KMS-11 (cell line): ENCODE results near the gene LMOD1.

Source experiments
- H2AFZ ChIP-seq: fragments of 200-600 bp; sonication (generic); 2 replicates; pipeline ENCODE4 v1.6.1; 2016; ENCODE audit warnings: antibody characterized with exemption, mixed run types, low read depth
- H3K27ac ChIP-seq: fragments of 200-600 bp; sonication (generic); 2 replicates; pipeline ENCODE4 v1.6.1; 2016; ENCODE audit warnings: mild to moderate bottlenecking, mixed run types
- H3K27me3 ChIP-seq: fragments of 200-600 bp; sonication (generic); 2 replicates; pipeline ENCODE4 v1.6.1; 2017; ENCODE audit warnings: mild to moderate bottlenecking, low read depth, mixed run types, moderate library complexity; ENCODE audit not compliant: insufficient read depth
- H3K36me3 ChIP-seq: fragments of 200-600 bp; sonication (generic); 2 replicates; pipeline ENCODE4 v1.6.1; 2017; ENCODE audit warnings: mild to moderate bottlenecking, mixed run types; ENCODE audit not compliant: insufficient read depth
- H3K4me1 ChIP-seq: fragments of 200-600 bp; sonication (generic); 2 replicates; pipeline ENCODE4 v1.6.1; 2016; ENCODE audit warnings: mild to moderate bottlenecking, low read depth, mixed run types; ENCODE audit not compliant: poor library complexity, severe bottlenecking
- H3K4me2 ChIP-seq: fragments of 200-600 bp; sonication (generic); 2 replicates; pipeline ENCODE4 v1.7.0; 2016; ENCODE audit warnings: mild to moderate bottlenecking, mixed run types
- H3K4me3 ChIP-seq: fragments of 200-600 bp; sonication (generic); IDR thresholded peaks from 2 replicates; pipeline ENCODE4 v1.6.1; 2017; ENCODE audit warnings: low read depth, low read length, mixed read lengths; ENCODE audit not compliant: insufficient read depth
- H3K79me2 ChIP-seq: fragments of 200-600 bp; sonication (generic); 2 replicates; pipeline ENCODE4 v1.6.1; 2016; ENCODE audit warnings: low read depth, mixed run types; ENCODE audit not compliant: insufficient read depth
- H3K9ac ChIP-seq: fragments of 200-600 bp; sonication (generic); 2 replicates; pipeline ENCODE4 v1.6.1; 2016; ENCODE audit warnings: mild to moderate bottlenecking, mixed run types
- H4K20me1 ChIP-seq: fragments of 200-600 bp; sonication (generic); 2 replicates; pipeline ENCODE4 v1.6.1; 2016; ENCODE audit warnings: mild to moderate bottlenecking, mixed run types; ENCODE audit not compliant: insufficient read depth
- CTCF ChIP-seq: fragments of 200-600 bp; sonication (generic); conservative IDR thresholded peaks from 2 replicates; pipeline ENCODE4 v1.6.1; 2017; ENCODE audit warnings: low read depth, mild to moderate bottlenecking, antibody characterized with exemption, low read length, moderate library complexity, mixed read lengths

Gene LMOD1

GRCh38 chr1:201946224-201946908 lies at the start of gene LMOD1:
TSS of gene LMOD1 (minus strand) at chr1:201946548. CDS start at chr1:201946340, 208 bp downstream.
- Histone ChIP-seq H3K4me3 (no peak within 1 kb of the TSS), H3K4me1 (no peaks in the 10 kb centered on the region), H3K4me2 (no peak within 1 kb of the TSS), H3K27ac (no peak within 1 kb of the TSS), H3K27me3 (peaks cover 23% of the 10 kb centered on the region; the same call in 1 of the 2 replicates), H3K9ac (no peak within 1 kb of the TSS), H3K79me2 (no peaks in the 10 kb centered on the region), H3K36me3 (no peaks in the 10 kb centered on the region), H4K20me1 (no peaks in the 10 kb centered on the region), H2AFZ (no peak within 1 kb of the TSS)
- TF ChIP-seq CTCF: no peak

- Histone ChIP-seq H4K20me1 (no peaks in the 10 kb centered on the region), H3K27me3 (no peaks in the 10 kb centered on the region), H3K4me1 (no peaks in the 10 kb centered on the region), H3K4me2 (no peak overlapping the region), H3K4me3 (no peak overlapping the region), H2AFZ (no peak overlapping the region), H3K9ac (no peak overlapping the region), H3K79me2 (0 out of 2 replicates have a peak, but pooled peaks cover 8% of the 10 kb centered on the region), H3K27ac (no peak overlapping the region), H3K36me3 (no peaks in the 10 kb centered on the region)
- TF ChIP-seq CTCF: no peak
These were observed 44.1 kb upstream of the LMOD1 start for GRCh38 chr1:201990427-201990826.

- no peak overlapping the region for H3K9ac ChIP-seq
- no peaks in the 10 kb centered on the region for H3K27me3 ChIP-seq
- H3K4me3 ChIP-seq: no peak overlapping the region
- H3K4me1 ChIP-seq: no peaks in the 10 kb centered on the region
- H4K20me1 ChIP-seq: no peaks in the 10 kb centered on the region
- H3K27ac ChIP-seq: no peak overlapping the region
- H3K79me2 ChIP-seq: peaks cover 11% of the 10 kb centered on the region; the same call in 1 of the 2 replicates
- no peak overlapping the region for H3K4me2 ChIP-seq
- no peak overlapping the region for H2AFZ ChIP-seq
- TF ChIP-seq CTCF: no peak
- no peaks in the 10 kb centered on the region for H3K36me3 ChIP-seq
These were observed 43.2 kb upstream of the LMOD1 start for GRCh38 chr1:201989354-201990128.

- Histone ChIP-seq H3K27ac (no peak overlapping the region), H3K4me2 (no peak overlapping the region), H4K20me1 (no peaks in the 10 kb centered on the region), H3K36me3 (no peaks in the 10 kb centered on the region), H3K79me2 (peaks cover 20% of the 10 kb centered on the region; the same call in 1 of the 2 replicates), H3K27me3 (no peaks in the 10 kb centered on the region), H3K9ac (no peak overlapping the region), H3K4me1 (peaks cover 6% of the 10 kb centered on the region), H3K4me3 (no peak overlapping the region), H2AFZ (no peak overlapping the region)
- no peak for TF ChIP-seq CTCF
These were observed 42.3 kb upstream of the LMOD1 start for GRCh38 chr1:201988601-201989000.
